HuH-7.5 (cell line): ENCODE data around the gene TARS1.
A peak's percentile ranks its signal among the peaks of the same experiment; 100 is the strongest.

Experiments used
- DNase-seq: peaks from one replicate; pipeline ENCODE4 v3.0.0; 2011; ENCODE audit warnings: low spot score

The TARS1 gene

DNA sequence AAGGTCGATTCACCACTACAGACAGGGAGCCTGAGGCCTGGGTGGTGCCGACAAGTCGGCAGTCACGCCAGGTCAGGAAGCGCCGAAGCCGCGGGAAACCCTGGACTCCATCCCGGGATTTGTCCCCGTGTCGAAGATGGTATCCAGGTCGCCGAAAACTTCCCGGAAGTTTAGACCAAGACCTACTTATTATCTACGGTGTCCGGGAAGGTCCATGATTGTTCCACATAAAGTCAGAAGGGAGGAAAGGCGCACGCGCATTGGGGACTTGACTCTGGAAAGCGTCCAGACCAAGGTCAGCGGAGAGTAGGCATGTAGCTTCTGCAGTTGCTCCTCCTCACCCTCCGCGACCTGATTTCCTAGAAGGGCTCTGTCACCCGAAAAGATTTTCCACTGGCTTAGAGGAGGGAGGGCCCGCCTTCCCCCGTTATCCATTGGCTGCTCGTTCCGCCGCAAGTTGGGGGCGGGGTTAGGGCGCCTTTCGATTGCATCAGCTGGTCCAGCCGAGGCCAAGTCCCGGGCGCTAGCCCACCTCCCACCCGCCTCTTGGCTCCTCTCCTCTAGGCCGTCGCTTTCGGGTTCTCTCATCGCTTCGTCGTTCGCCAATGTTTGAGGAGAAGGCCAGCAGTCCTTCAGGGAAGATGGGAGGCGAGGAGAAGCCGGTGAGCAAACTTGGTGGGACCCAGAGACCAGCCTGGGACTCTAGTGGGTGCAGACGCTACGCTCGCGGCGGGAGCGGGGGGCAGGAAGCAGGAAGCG is at the start of gene TARS1:
TARS1 (plus strand) TSS at position 484 of the 759 bp plus-strand sequence; CDS start at position 606, 122 bp downstream.
- peak; percentile 62 for DNase-seq

DNA sequence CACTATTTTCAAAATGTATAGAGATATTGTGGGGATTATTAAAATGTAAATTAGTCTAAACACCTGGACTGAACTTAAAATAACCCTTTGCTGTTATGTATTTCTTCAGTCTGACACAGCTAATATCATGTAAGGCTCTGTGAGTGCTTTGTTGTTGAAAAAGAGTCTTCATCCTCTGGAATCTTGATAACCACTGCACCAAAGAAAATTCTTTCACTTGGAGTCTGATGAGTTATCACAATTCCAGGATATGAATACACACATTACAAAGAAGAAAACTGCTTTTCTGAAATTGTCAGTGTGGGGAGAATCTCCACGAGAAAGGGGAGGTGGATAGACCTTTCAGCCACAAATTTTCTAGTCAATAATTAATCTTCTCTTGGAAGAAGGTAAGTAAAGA is 42.3 kb upstream of the TARS1 start:
- DNase-seq = no peak

DNA sequence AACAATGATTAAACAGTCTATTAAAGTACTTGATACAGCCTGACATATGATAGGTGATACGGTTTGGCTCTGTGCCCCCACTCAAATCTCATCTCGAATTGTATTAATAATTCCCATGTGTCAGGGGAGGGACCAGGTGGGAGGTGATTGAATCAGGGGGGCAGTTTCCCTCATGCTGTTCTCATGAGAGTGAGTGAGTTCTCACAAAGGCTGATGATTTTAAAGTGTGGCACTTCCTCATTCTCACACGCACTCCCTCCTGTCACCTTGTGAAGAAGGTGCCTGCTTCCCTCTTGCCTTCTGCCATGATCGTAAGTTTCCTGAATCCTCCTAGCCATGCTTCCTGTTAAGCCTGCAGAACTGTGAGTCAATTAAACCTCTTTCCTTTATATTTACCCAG is 40.1 kb upstream of the TARS1 start:
- no peak for DNase-seq

DNA sequence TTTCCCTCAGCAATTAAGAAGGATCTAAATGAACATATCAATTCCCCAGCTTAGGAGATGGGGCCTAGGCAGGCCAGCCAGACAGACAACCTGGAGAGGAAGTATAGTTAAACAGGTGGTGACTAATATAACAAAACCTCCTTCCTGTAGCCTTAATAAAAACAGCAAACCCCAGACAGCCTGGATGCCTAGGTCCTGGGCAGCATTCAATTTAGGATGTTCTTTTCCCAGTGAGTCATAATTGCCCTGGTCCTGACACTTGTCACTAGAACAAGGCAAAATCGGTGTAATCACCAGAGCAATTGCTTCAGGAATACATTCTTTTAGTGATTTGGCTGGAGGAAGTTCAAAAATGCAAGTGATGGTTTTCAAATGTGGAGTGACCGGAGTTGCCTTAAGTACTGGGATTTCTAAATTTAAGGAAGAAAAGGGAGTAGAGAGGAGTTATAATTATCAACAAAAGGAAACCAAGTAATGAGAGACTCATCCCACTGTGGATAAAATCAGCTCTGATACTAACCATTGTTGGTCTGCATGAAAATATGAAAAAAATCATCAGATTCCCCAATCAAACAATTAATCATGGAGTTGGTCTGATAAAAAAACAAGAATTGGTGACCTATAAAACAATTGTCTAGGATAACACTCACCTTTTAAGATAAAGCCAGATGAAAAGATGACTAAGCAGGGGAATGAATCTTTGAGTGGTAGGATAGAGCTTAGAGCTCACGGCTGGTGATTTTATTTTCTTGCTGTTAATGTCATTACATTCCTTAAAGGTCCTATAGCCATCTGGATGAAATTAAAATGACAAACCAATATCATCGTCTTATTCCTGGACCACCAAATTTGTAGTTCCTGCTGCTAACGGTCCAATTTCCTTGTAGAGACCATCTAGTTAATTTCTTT is 39.0 kb upstream of the TARS1 start:
- DNase-seq = no peak

DNA sequence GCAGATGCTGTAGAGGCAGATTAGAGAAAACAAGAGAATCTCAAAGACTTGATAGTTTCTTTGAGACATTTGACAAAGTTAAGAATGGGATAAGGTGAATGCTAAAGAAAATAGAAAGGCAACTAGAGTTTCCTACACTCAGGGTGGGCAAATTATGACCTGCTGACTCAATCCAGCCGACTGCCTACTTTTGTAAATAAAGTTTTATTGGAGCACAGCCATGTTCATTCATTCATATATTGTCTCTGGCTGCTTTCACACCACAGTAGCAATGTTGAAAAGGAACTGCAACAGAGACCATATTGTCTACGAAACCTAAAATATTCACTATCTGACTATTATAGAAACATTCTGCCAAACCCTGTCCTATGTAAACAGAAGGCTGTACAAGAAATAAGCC is 37.6 kb upstream of the TARS1 start:
- no peak for DNase-seq

DNA sequence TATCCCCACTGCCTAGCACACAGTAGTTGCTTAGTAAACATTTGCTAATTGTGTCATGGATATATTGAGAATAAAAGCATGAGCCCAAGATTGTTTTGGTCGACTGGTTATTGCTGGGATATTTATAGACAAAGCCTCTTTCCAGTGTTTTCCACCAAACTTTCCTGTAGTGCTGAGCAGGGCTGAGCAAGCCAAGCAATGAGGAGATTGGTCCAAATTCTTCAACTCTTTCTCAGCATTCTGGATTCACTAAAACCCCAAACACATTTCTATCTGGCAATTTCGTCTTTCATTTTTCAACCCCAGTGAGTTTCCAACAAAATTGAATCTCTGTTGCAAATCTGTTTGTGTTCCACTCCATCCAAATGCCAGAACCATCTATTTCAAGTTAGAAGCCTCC is 31.9 kb upstream of the TARS1 start:
- DNase-seq = no peak

DNA sequence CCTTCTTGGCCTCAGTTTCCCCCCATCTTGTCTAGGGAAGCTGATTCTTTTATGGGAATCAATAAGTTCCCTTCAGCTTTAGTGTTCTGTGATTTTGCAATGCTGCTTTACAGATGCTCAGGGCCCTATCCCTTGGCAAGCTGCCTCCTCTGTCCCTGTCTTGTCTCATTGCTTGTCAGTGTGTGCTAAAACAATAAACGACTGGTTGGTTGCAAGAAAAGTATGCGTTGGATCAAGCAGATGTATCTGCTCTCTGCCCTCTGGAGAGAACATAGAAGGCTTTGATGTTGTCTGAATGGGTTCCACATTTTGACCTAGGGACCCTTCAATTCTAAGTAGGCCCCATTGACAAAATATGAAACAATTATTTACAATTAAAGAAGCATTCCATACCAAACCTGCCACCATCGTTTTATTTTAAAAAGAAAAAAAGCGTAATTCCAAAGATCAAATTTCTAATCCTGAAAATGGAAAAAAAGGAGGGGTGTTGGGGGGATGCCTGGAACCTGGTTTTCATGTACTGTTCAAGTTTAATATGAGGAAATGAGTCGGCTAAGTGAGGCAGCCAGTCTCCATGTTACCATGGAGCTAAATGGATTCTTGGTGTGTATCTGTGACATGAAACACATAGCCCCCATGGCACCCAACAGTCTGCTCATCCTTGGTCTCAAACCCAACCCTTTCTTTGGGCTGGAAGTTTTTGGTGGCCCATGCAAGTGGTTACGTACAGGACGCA is 31.2 kb upstream of the TARS1 start:
- no peak for DNase-seq

DNA sequence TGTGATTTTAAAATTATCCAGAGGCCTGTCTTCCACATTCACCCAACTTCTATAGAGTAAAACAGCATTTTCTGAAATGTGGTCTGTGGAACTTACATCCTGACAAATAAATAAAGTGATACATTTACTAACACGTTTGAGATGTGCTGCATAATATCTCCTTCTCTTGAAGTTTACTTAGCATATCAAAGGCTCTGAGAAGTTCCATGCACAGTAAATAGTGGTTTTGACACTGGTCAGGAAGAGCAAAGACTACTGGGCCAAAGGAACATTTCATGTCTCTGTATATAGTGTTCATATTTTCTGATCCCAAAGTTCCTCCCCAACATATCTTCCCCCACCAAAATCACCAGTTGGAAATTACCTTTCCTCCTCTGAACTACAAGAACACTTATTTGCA is 30.5 kb upstream of the TARS1 start:
- no peak for DNase-seq

DNA sequence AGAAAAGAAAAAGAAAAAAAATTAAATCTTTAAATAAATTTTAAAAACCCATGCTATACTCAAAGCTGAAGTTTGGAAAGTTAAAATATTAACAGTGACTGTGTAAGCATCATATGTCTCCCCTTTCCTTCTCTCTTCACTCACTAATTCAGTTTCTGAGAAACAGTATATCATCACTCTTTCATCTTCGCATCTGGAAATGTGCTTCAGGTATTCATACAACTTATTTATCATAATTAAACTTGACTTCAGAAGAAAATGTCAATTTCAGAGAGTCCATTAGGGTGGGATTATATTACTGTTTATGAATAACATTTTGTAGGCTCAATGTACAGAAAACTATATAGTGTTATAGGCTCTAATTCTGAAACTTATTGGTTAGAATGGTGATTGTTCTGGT is 29.3 kb upstream of the TARS1 start:
- no peak for DNase-seq

DNA sequence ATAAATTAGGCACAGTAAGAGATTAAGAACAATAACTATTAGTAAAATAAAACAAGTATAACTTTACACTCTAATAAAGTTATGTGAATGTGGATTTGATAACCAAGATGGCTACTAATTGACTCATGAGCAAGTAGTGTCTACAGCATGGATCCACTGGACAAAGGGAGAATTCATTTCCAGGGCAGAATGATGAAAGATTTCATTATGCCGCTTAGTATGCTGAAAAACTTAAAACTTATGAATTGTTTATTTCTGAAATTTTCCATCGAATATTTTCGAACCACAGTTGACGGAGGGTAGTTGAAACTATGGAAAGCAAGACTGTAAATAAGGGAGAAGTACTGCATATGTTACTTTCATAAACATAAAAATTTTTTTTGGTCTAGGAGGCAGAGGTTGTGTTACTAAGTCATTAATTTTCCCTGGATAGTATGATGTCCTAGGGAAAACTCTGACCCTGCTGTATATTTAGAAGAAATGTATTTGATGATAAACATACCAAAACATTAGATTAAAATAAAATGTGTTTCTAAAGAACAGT is 24.9 kb upstream of the TARS1 start:
- DNase-seq = no peak

DNA sequence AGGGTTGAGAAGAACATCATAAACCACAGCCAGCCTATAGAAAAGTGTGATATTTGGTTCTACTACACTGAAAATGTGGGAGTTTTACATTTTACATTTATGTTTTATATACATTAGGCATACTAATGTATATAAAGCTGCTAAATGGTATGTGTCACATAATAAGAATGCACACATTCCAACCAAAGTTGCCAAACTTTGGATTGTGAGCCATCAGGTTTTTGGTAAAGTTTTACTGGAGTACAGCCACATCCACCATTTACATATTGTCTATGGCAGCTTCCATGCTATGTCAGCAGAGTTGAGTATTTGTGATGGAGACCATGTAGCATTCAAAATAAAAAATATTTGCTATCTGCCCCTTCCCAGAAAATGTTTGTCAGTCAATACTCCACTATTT is 23.1 kb upstream of the TARS1 start:
- DNase-seq = no peak

DNA sequence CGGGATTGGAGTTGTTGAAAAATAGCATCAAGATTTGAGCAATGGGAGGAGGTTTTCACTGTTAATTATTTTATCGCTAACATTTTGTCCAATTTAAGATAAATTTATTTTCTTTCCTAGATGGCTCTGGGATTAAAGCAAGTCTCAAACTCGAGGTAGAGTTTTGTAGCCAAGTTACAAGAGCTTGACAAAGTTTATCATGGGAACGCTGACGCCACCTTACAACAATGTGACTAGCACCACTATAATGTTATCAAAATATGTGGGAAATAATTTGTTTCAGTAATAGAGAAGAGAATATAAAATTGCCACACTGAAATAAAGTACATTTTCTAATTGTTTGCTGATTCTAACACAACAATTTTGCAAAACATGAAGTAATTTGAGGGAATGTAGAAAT is 19.8 kb upstream of the TARS1 start:
- DNase-seq = no peak

DNA sequence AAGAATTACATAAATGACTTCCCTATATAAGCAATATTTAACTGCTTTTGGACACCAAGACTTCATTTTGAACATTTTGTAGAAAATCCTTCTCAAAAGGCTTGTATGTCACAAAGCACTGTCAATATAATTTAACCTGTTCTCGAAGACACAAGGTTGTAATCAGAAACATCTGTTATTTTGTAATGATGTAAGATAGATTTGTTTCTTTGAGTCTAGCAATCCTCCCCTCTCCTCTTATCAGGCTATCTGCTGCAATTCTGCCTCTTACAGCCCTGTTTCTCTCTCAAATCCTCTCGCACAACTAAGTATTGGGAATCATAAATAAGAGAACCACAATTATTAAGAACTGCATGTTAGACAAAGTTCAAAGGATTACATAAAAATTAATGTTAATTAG is 18.6 kb upstream of the TARS1 start:
- DNase-seq = no peak

DNA sequence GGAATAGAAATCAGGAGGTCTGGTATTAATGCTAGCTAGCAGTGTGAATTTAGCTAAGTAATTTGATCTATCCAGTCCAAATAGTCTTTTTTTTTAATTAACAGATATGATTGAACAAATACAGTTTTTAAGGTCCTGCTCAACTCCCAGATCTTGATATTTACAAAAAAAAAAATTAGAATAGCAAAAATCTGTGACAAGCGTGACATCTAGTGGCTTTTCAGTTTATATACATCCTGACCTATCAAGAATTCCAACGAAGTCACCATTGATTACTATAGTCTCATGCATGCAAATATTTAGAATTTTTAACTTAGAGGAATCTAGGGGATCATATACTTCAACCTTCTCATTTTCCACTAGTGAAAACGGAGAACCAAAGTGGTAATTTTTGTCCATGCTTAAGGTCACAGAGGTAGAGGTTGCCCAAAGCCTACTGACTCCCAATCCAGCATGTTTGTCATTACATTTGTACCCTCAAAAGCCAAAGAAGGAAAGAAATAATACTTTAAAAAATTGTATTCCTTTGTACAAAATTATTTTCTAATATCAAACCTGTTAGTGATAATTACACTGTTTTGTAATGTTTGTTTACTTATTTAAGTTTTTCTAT is 17.6 kb upstream of the TARS1 start:
- no peak for DNase-seq

DNA sequence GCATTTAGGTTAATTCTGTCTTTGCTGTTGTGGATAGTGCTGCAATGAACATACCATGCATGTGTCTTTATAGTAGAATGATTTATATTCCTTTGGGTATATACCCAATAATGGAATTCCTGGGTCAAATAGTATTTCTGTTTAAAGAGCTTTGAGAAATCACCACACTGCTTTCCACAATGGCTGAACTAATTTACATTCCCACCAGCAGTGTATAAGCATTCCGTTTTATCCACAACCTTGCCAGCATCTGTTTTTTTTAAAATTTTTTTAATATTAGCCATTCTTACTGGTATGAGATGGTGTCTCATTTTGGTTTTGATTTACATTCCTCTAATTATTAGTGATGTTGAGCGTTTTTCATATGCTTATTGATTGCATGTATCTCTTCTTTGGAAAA is 15.5 kb upstream of the TARS1 start:
- no peak for DNase-seq

DNA sequence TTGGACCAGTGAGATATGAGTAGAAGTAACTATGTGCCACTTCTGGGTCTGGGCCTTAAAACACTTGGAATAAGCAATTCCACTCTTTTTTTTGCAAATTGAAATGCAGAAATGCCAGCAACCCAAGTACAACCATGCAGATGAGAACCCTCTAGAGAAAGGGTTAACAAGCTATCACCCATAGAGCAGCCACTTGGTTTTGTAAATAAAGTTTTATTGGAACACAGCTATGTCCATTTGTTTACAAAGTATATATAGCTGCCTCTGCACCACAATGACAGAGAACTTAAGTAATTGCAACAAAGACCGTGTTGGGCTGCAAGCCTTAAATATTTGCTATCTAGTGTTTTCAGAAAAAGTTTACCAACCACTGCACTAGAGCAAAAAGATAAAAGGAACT is 9.8 kb upstream of the TARS1 start:
- DNase-seq = no peak

DNA sequence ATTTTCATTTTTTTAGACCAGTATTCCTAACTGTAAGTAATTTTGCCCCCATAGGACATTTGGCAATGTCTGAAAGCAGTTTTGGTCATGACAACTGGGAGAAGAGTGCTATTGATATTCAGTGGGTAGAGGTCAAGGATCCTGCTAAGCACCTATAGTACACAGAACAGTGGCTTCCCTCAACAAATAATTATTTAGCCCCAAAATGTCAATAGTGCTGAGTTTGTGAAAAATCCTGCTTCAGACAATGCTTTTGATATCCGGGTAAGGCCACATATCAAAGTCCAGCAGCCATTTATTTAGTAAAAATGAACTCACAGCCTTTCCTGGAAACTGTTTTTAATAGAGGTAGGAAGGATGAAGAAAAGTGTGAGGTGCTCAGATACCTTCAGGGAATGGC is 8.1 kb upstream of the TARS1 start:
- no peak for DNase-seq

DNA sequence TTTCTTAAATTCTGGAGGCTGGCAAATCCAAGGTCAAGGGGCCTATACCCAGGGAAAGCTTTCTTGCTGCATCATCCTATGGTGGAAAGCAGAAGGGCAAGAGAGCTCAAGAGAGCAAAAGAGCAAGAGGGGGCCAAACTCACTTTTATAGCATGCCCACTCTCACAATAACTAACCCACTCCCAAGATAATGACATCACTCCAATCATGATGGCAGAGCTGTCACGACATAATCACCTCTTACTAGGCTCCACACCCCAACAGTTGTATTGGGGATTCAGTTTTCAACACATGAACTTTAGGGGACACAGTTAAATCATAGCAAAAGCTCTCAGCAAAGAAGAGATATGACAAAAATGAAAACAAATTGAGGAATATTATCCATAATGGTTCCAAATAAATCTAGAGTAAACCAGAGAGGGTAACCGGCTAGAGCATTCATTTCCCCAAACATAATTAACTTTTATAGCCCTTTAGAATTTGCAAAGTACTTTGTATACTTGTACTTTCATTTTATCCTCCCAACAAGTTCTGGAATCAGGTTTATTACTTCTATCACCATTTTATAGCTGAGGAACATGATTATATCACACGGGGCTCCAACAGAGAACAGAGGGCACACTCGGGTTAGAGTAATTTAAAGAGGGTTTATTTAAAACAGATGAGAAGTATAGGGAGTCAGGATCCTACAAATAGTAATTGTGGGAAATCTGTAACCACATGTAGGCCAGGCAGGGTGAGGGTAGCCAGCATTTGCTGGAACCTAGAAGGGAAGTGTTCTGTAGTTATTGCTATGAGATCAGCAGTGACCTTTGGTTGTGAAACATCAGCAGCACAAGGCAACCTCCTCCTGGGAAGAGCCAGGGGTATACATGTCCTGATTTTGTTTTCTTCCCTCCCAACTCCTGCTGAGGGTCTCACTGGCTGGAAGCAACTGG is 7.2 kb upstream of the TARS1 start:
- no peak for DNase-seq

DNA sequence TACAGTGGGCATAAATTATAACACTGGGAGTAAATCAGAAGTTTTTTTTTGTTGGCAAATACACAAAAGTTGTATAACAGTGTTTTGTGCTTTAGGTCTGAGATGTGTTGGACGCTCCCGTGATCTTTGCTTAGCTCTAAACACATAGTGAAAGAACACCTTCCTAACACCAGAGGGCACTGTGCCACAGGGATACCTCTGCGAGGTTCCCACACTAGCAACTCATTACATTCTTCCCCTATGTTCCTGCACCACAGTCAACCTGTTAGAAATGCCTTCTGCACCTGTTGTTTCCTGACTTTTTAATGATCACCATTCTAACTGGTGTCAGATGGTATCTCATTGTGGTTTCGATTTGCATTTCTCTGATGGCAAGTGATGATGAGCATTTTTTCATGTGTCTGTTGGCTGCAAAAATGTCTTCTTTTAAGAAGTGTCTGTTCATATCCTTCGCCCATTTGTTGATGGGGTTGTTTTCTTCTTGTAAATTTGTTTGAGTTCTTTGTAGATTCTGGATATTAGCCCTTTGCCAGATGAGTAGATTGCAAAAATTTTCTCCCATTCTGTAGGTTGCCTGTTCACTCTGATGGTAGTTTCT is 4.8 kb upstream of the TARS1 start:
- DNase-seq = peak; percentile 20

DNA sequence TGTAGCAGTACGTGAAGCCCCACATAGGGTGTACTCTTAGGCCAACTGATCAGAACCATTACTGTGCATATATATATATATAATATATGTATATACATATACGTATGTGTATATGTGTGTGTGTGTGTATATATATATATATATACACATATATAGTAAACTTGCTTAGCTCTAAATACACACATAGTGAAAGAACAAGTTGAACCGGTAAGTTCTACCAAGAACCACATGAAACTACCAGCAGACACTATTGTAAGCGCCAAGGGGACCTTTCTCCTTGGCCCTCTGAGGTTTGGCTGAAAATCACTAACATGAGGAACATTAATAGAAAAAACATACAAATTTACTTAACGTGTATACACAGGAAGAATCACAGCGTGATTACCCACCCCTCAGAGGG is 1.8 kb upstream of the TARS1 start:
- DNase-seq = no peak
